ENCODE measurements around the gene SLC43A1. TPM values are rescaled to one million over a fixed set of nuclear protein-coding genes. Genes with fewer than 3 reads are reported as not detected.

SLC43A1 gene
- polyA plus RNA-seq, 1 of the 3 experiments (the other 2 are of a cell fraction): 4.4 TPM

- POLR2A ChIA-PET: no interaction called here
- no peak overlapping the region for H3K4me3 ChIP-seq (ENCODE audit: low read depth in 2 of 2, low read length in 1 of 2)
- no peak overlapping the region for H3K4me2 ChIP-seq
- H2AFZ ChIP-seq (ENCODE audit: low read depth): no peak overlapping the region
- no peaks in the 10 kb centered on the region for H4K20me1 ChIP-seq (ENCODE audit: insufficient read depth)
- no peak overlapping the region for H3K9ac ChIP-seq
- no peaks in the 10 kb centered on the region for H3K27me3 ChIP-seq (ENCODE audit: insufficient read depth)
- CTCF ChIA-PET: interaction anchor here (0.6 to 7.6 kb wide), 4 partner anchors 20 to 97 kb away, joined by 3 to 36 read pairs (median 3); partner anchors contain the start of genes RTN4RL2 and UBE2L6
- H3K9me2 ChIP-seq: no peaks in the 10 kb centered on the region
- DNase-seq: no peak
- H3F3A ChIP-seq (replicated peaks; ENCODE audit: insufficient read depth): no peaks in the 10 kb centered on the region
- WGBS (ENCODE audit: low lambda C conversion rate): 61% methylated on average over 6 of the region's 6 CpGs
- TF ChIP-seq MXI1 (IDR thresholded peaks at IDR 0.05; ENCODE audit: low read depth, low read length) (no peak), TAF1 (IDR thresholded peaks at IDR 0.05; ENCODE audit: borderline replicate concordance, low read depth, low read length) (no peak), RXRA (IDR thresholded peaks at IDR 0.05; ENCODE audit: borderline replicate concordance, low read depth) (no peak), PBX3 (IDR thresholded peaks at IDR 0.05) (no peak), JUND (IDR thresholded peaks at IDR 0.05) (no peak), RCOR1 (IDR thresholded peaks at IDR 0.05; ENCODE audit: low read length) (no peak), FOSL2 (IDR thresholded peaks at IDR 0.05; ENCODE audit: borderline replicate concordance, low read depth) (no peak), FOXJ3 (CRISPR knock-in tag; IDR thresholded peaks at IDR 0.05) (no peak), CTCF (IDR thresholded peaks at IDR 0.05) (no peak), RFX5 (IDR thresholded peaks at IDR 0.05; ENCODE audit: low read length) (no peak), CHD2 (IDR thresholded peaks at IDR 0.05; ENCODE audit: low read length, partially characterized antibody) (no peak), USF1 (IDR thresholded peaks at IDR 0.05; ENCODE audit: borderline replicate concordance, low read depth) (no peak), SIN3A (IDR thresholded peaks at IDR 0.05; ENCODE audit: borderline replicate concordance, low read depth, low read length) (no peak), NFIC (IDR thresholded peaks at IDR 0.05; ENCODE audit: borderline replicate concordance) (no peak), YY1 (IDR thresholded peaks at IDR 0.05; ENCODE audit: low read depth) (no peak), EZH2phosphoT487 (IDR thresholded peaks at IDR 0.05; ENCODE audit: borderline replicate concordance, low read depth) (no peak), GATA2 (CRISPR knock-in tag; IDR thresholded peaks at IDR 0.05) (no peak)
- H3K79me2 ChIP-seq (ENCODE audit: insufficient read depth): no peaks in the 10 kb centered on the region
- H3K36me3 ChIP-seq (replicated peaks in 1 of 2; ENCODE audit: control insufficient read depth in 1 of 2, insufficient read depth in 2 of 2, low read length in 1 of 2): peaks cover 0 to 29% of the 10 kb centered on the region in 2 experiments
- no peak overlapping the region for H3K27ac ChIP-seq (ENCODE audit: low read depth in 2 of 2, low read length in 1 of 2)
- H3K9me3 ChIP-seq: no peaks in the 10 kb centered on the region
- H3K4me1 ChIP-seq (ENCODE audit: control insufficient read depth in 1 of 2, insufficient read depth in 2 of 2, low read depth in 1 of 2, low read length in 1 of 2): no peaks in the 10 kb centered on the region; a peak in 1 of 4 replicates
Measured at GRCh38 chr11:57547854-57548377, 32.4 kb upstream of the SLC43A1 start.

All from SK-N-SH (cell line).